ENCODE results near the gene UBL7. TPM values are rescaled to one million over a fixed set of nuclear protein-coding genes. Genes with fewer than 3 reads are reported as not detected.
A peak's percentile ranks its signal among the peaks of the same experiment; 100 is the strongest.
"Not testable (repeated sequence)": the region's sequence is repeated elsewhere in the genome, so short reads cannot be mapped to it uniquely, and the experiment has no call there.

The UBL7 gene
- polyA plus RNA-seq, 3 donors = 65.0 to 71.4 (median 69.2) TPM

GRCh38 chr15:74464216-74464615 lies 3.3 kb upstream of the UBL7 start:
- no peak for DNase-seq (ENCODE audit: low read depth in 3 of 3, low spot score in 2 of 3)

GRCh38 chr15:74463634-74464033 lies 2.7 kb upstream of the UBL7 start:
- no peak for DNase-seq (ENCODE audit: low read depth in 3 of 3, low spot score in 2 of 3)

GRCh38 chr15:74461847-74462511 lies 1.0 kb upstream of the UBL7 start:
- DNase-seq (ENCODE audit: low read depth in 3 of 3, low spot score in 2 of 3) = peak in 1 of 3 donors; percentile 2

GRCh38 chr15:74460298-74460697 lies 662 bp downstream of the UBL7 start:
- no peak for DNase-seq (ENCODE audit: low read depth in 3 of 3, low spot score in 2 of 3)

GRCh38 chr15:74459798-74460197 lies 1.2 kb downstream of the UBL7 start:
- DNase-seq (ENCODE audit: low read depth in 3 of 3, low spot score in 2 of 3) = not testable (repeated sequence)

- DNase-seq (ENCODE audit: low read depth in 3 of 3, low spot score in 2 of 3) = no peak
Measured at GRCh38 chr15:74458473-74458872, 2.5 kb downstream of the UBL7 start.

GRCh38 chr15:74457036-74457435 lies 3.9 kb downstream of the UBL7 start:
- DNase-seq (ENCODE audit: low read depth in 3 of 3, low spot score in 2 of 3) = not testable (repeated sequence)

- no peak for DNase-seq (ENCODE audit: low read depth in 3 of 3, low spot score in 2 of 3)
Measured at GRCh38 chr15:74454764-74455500, 6.0 kb downstream of the UBL7 start.

GRCh38 chr15:74453925-74454763 lies 6.8 kb downstream of the UBL7 start:
- DNase-seq (ENCODE audit: low read depth in 3 of 3, low spot score in 2 of 3) = no peak

- no peak for DNase-seq (ENCODE audit: low read depth in 3 of 3, low spot score in 2 of 3)
Measured at GRCh38 chr15:74451861-74452835, 8.8 kb downstream of the UBL7 start.

- no peak for DNase-seq (ENCODE audit: low read depth in 3 of 3, low spot score in 2 of 3)
Measured at GRCh38 chr15:74451322-74451721, 9.6 kb downstream of the UBL7 start.

- DNase-seq (ENCODE audit: low read depth in 3 of 3, low spot score in 2 of 3) = no peak
Measured at GRCh38 chr15:74449643-74450205, 11.2 kb downstream of the UBL7 start.

- no peak for DNase-seq (ENCODE audit: low read depth in 3 of 3, low spot score in 2 of 3)
Measured at GRCh38 chr15:74449095-74449494, 11.9 kb downstream of the UBL7 start.

- no peak for DNase-seq (ENCODE audit: low read depth in 3 of 3, low spot score in 2 of 3)
Measured at GRCh38 chr15:74445816-74446763, 14.9 kb downstream of the UBL7 start.

- no peak for DNase-seq (ENCODE audit: low read depth in 3 of 3, low spot score in 2 of 3)
Measured at GRCh38 chr15:74444106-74445062, 16.6 kb downstream of the UBL7 start.

GRCh38 chr15:74443100-74443909 lies 17.7 kb downstream of the UBL7 start:
- no peak for DNase-seq (ENCODE audit: low read depth in 3 of 3, low spot score in 2 of 3)

GRCh38 chr15:74442604-74443003 lies 18.4 kb downstream of the UBL7 start:
- DNase-seq (ENCODE audit: low read depth in 3 of 3, low spot score in 2 of 3) = no peak
